Measurements from ENCODE around the gene INSL3. TPM values are rescaled to one million over a fixed set of nuclear protein-coding genes. Genes with fewer than 3 reads are reported as not detected.

Gene INSL3
- total and polyA plus RNA-seq, 2 of the 13 experiments (the other 11 are each of a cell fraction or from before 2014, with no cell fraction given) = 0.30 TPM; not detected in 1

GRCh38 chr19:17775991-17776803 lies 45.1 kb downstream of the INSL3 start:
- H3K4me2 ChIP-seq (ENCODE audit: low read depth, low read length) = no peak overlapping the region
- peaks cover 8% of the 10 kb centered on the region; the same call in 1 of the 2 replicates for H3K4me1 ChIP-seq (ENCODE audit: insufficient read depth, low read length)
- H3K9ac ChIP-seq (ENCODE audit: insufficient read depth, low read depth, low read length) = no peak overlapping the region
- ChIA-PET POLR2A (no interaction called here), CTCF (ENCODE audit: low intra/inter-chr PET ratio, low total read pairs) (interaction anchor here (0.9 to 2.2 kb wide), 2 partner anchors 10 to 72 kb away, joined by 4 to 13 read pairs; no protein-coding TSS in a partner anchor)
- H4K20me1 ChIP-seq (ENCODE audit: insufficient read depth, low read length) = no peaks in the 10 kb centered on the region
- no peak overlapping the region for H3K4me3 ChIP-seq (replicated peaks in 1 of 3; ENCODE audit: insufficient read depth in 1 of 3, low read depth in 2 of 3, low read length in 3 of 3)
- WGBS (ENCODE audit: low lambda C conversion rate) = 80% methylated on average over 14 of the region's 27 CpGs
- in situ Hi-C loops (cut with HindIII; ENCODE audit: extremely low pct_ligation_motif_present, low pct_unique_long_range_greater_than_20kb) (no loop called here), intact Hi-C loops (cut with micrococcal nuclease; ENCODE audit: unreplicated experiment) (loop anchor here (1.0 kb wide), 1 partner anchor 79 kb away; no protein-coding TSS in a partner anchor)
- no peak overlapping the region for H3K27ac ChIP-seq (ENCODE audit: extremely low read length, insufficient read depth, low read length)
- H3K27me3 ChIP-seq (ENCODE audit: control insufficient read depth in 1 of 2, insufficient read depth in 2 of 2, low read length in 2 of 2) = no peaks in the 10 kb centered on the region
- ATAC-seq = no peak
- no peaks in the 10 kb centered on the region for H3K9me3 ChIP-seq (ENCODE audit: low read length)
- no peak for FAIRE-seq
- BruUV-seq (replicated peaks) = no TSS peak
- no peak for DNase-seq (ENCODE audit: low spot score)
- H3K79me2 ChIP-seq (ENCODE audit: insufficient read depth, low read length) = no peaks in the 10 kb centered on the region
- no peak overlapping the region for H2AFZ ChIP-seq (ENCODE audit: low read length)
- no peaks in the 10 kb centered on the region for H3K36me3 ChIP-seq (replicated peaks in 1 of 2; ENCODE audit: control insufficient read depth in 1 of 2, insufficient read depth in 2 of 2, low read length in 2 of 2)
- TF ChIP-seq CBX2 (IDR thresholded peaks at IDR 0.05; ENCODE audit: low read depth, low read length) (no peak), CBX2 (CRISPR knock-in tag; IDR thresholded peaks at IDR 0.05; ENCODE audit: low read depth) (no peak), KAT8 (CRISPR knock-in tag; IDR thresholded peaks at IDR 0.05) (no peak), CENPBD1 (CRISPR knock-in tag; IDR thresholded peaks at IDR 0.05; ENCODE audit: borderline replicate concordance, low read depth) (no peak), HDAC1 (CRISPR knock-in tag; IDR thresholded peaks at IDR 0.05) (no peak), POLR2G (IDR thresholded peaks at IDR 0.05; ENCODE audit: low read depth, low read length) (no peak), SCMH1 (CRISPR knock-in tag; IDR thresholded peaks at IDR 0.05; ENCODE audit: borderline replicate concordance) (no peak), PAX8 (CRISPR knock-in tag; IDR thresholded peaks at IDR 0.05; ENCODE audit: borderline replicate concordance) (no peak), ASH2L (IDR thresholded peaks at IDR 0.05; ENCODE audit: insufficient read length, low read depth, low read length) (no peak), ARNT (IDR thresholded peaks at IDR 0.05) (no peak), ZNF720 (CRISPR knock-in tag; IDR thresholded peaks at IDR 0.05) (no peak), ZNF253 (CRISPR knock-in tag; IDR thresholded peaks at IDR 0.05; ENCODE audit: borderline replicate concordance) (no peak), SYNCRIP (IDR thresholded peaks at IDR 0.05; ENCODE audit: insufficient read depth, low read depth, low read length) (no peak), CCAR2 (optimal IDR thresholded peaks at IDR 0.05; ENCODE audit: low read depth, low read length) (no peak), CCDC6 (CRISPR knock-in tag; IDR thresholded peaks at IDR 0.05) (no peak), SP140L (CRISPR knock-in tag; IDR thresholded peaks at IDR 0.05; ENCODE audit: borderline replicate concordance) (no peak), MIER2 (CRISPR knock-in tag; IDR thresholded peaks at IDR 0.05) (no peak)
- TF ChIP-seq, protein P1, sequence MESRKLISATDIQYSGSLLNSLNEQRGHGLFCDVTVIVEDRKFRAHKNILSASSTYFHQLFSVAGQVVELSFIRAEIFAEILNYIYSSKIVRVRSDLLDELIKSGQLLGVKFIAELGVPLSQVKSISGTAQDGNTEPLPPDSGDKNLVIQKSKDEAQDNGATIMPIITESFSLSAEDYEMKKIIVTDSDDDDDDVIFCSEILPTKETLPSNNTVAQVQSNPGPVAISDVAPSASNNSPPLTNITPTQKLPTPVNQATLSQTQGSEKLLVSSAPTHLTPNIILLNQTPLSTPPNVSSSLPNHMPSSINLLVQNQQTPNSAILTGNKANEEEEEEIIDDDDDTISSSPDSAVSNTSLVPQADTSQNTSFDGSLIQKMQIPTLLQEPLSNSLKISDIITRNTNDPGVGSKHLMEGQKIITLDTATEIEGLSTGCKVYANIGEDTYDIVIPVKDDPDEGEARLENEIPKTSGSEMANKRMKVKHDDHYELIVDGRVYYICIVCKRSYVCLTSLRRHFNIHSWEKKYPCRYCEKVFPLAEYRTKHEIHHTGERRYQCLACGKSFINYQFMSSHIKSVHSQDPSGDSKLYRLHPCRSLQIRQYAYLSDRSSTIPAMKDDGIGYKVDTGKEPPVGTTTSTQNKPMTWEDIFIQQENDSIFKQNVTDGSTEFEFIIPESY (CRISPR knock-in tag; IDR thresholded peaks at IDR 0.05) = no peak
- TF ChIP-seq, protein P2, sequence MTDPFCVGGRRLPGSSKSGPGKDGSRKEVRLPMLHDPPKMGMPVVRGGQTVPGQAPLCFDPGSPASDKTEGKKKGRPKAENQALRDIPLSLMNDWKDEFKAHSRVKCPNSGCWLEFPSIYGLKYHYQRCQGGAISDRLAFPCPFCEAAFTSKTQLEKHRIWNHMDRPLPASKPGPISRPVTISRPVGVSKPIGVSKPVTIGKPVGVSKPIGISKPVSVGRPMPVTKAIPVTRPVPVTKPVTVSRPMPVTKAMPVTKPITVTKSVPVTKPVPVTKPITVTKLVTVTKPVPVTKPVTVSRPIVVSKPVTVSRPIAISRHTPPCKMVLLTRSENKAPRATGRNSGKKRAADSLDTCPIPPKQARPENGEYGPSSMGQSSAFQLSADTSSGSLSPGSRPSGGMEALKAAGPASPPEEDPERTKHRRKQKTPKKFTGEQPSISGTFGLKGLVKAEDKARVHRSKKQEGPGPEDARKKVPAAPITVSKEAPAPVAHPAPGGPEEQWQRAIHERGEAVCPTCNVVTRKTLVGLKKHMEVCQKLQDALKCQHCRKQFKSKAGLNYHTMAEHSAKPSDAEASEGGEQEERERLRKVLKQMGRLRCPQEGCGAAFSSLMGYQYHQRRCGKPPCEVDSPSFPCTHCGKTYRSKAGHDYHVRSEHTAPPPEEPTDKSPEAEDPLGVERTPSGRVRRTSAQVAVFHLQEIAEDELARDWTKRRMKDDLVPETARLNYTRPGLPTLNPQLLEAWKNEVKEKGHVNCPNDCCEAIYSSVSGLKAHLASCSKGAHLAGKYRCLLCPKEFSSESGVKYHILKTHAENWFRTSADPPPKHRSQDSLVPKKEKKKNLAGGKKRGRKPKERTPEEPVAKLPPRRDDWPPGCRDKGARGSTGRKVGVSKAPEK (CRISPR knock-in tag; IDR thresholded peaks at IDR 0.05; ENCODE audit: borderline replicate concordance) = no peak
